PC-9 (cell line): ENCODE results near the gene GRAMD2A. TPM values are rescaled to one million over a fixed set of nuclear protein-coding genes. Genes with fewer than 3 reads are reported as not detected.

ENCODE experiments used
- BruUV-seq: library from RNA; stranded (reverse); fragments of 400-500 nt; replicated peaks from 2 replicates; lab custom pipeline; 2021; lab: Mats Ljungman, UMichigan
- CTCF ChIA-PET: fragments of 300-600 bp; sonication (Branson Sonifier 250); formaldehyde crosslinking; loops from one replicate; lab custom pipeline; 2022; ENCODE audit warnings: antibody characterized with exemption; lab: Charles Lee
- POLR2A ChIA-PET: fragments of 300-600 bp; sonication (Branson Sonifier 250); formaldehyde crosslinking; loops from one replicate; lab custom pipeline; 2022; ENCODE audit warnings: antibody characterized with exemption; ENCODE audit not compliant: unreplicated experiment; lab: Charles Lee
- DNase-seq, 2 experiments: peaks; one replicate each; pipeline versions ENCODE4 v3.0.0 to v3.0.0-alpha.2; 2015 to 2022; ENCODE audit warnings: mixed read lengths in 1 of 2
- H2AFZ ChIP-seq: fragments of 200-600 bp; sonication (generic); 2 replicates; pipeline ENCODE4 v1.8.1; 2017; ENCODE audit warnings: antibody characterized with exemption
- H3F3A ChIP-seq: fragments of 200-600 bp; sonication (generic); 2 replicates; pipeline ENCODE4 v1.8.1; 2017; ENCODE audit warnings: antibody characterized with exemption, mild to moderate bottlenecking, low read depth; ENCODE audit not compliant: insufficient read depth
- H3K27ac ChIP-seq: fragments of 200-600 bp; sonication (generic); 2 replicates; pipeline ENCODE4 v1.6.1; 2016; ENCODE audit warnings: mixed run types
- H3K27me3 ChIP-seq: fragments of 200-600 bp; sonication (generic); 2 replicates; pipeline ENCODE4 v1.6.1; 2016; ENCODE audit warnings: low read depth, mixed run types; ENCODE audit not compliant: insufficient read depth
- H3K36me3 ChIP-seq: fragments of 200-600 bp; sonication (generic); 2 replicates; pipeline ENCODE4 v1.6.1; 2016; ENCODE audit warnings: low read depth, mixed run types
- H3K4me1 ChIP-seq: fragments of 200-600 bp; sonication (generic); replicated peaks from 2 replicates; pipeline ENCODE4 v1.6.1; 2016; ENCODE audit warnings: mixed run types; ENCODE audit not compliant: insufficient read depth
- H3K4me2 ChIP-seq: fragments of 200-600 bp; sonication (generic); 2 replicates; pipeline ENCODE4 v1.6.1; 2017; ENCODE audit warnings: mixed run types
- H3K4me3 ChIP-seq: fragments of 200-600 bp; sonication (generic); 2 replicates; pipeline ENCODE4 v1.6.1; 2016; ENCODE audit warnings: mixed run types
- H3K79me2 ChIP-seq: fragments of 200-600 bp; sonication (generic); 2 replicates; pipeline ENCODE4 v1.6.1; 2017; ENCODE audit warnings: low read depth, mixed run types
- H3K9me2 ChIP-seq: fragments of 200-600 bp; sonication (generic); 2 replicates; pipeline ENCODE4 v1.8.1; 2017; ENCODE audit warnings: mild to moderate bottlenecking; ENCODE audit not compliant: insufficient read depth
- H3K9me3 ChIP-seq: fragments of 200-600 bp; sonication (generic); 2 replicates; pipeline ENCODE4 v1.8.1; 2016; ENCODE audit warnings: low read depth; ENCODE audit not compliant: insufficient read depth
- H4K20me1 ChIP-seq: fragments of 200-600 bp; sonication (generic); 2 replicates; pipeline ENCODE4 v1.8.1; 2017; ENCODE audit not compliant: insufficient read depth
- EZH2 ChIP-seq: fragments of 200-600 bp; sonication (generic); IDR thresholded peaks from 2 replicates; pipeline ENCODE4 v1.8.0; 2017; ENCODE audit warnings: antibody characterized with exemption, low read depth
- intact Hi-C: fragments of 100-400 bp; cut with micrococcal nuclease; formaldehyde crosslinking; loops from one replicate; pipeline ENCODE4 v1.10.0; 2022; ENCODE audit not compliant: unreplicated experiment
- total RNA-seq: library from RNA; stranded (reverse); gene quantifications from 2 replicates; pipeline ENCODE4 v1.2.3, GENCODE V29; 2021
- TF ChIP-seq, protein P1 (sequence below): fragments of 200-600 bp; sonication (generic); conservative IDR thresholded peaks from 2 replicates; pipeline ENCODE4 v1.6.1; 2017; ENCODE audit warnings: mixed run types, antibody characterized with exemption, mild to moderate bottlenecking, moderate library complexity

Gene GRAMD2A
- total RNA-seq, 1 experiment from 2014 or later: 60.2 TPM

DNA sequence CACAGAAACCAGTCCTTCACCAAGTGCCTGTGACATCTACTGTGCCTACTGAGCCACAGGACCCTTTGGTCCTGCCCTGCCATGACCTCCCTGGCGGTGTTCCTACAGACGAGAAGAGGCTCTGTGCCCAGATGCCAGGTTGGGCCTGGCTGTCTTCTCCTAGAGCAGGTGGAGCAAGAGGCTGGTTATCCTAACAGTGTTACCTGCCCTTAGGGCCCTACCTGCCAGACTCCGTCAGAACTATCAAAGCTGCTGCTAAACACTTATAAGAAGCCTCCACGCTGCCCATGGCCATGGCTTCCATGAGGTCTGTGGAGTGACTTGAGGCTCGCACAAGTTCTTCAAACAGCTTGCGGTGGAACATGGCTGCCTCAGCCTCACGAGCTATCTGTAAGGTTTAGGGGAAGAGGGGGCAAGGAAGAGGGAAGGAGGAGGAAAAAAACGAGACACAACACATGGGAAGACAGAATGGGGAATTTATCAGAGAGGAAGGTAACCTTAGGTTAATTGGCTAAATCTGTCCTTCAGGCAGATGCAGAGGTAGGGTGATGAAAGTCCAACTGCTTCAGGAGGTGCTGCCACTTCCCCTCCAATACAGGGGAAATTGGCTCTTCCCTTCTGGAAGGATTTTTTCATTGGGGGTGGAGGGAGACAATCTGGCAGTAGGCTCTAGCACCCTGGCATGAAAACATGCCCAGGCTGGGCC, 5.4 kb upstream of the GRAMD2A start:
- no TSS peak for BruUV-seq
- Histone ChIP-seq H3K27me3 (no peaks in the 10 kb centered on the region), H3K9me2 (no peaks in the 10 kb centered on the region), H3K4me3 (no peak overlapping the region), H3K27ac (0 out of 2 replicates have a peak overlapping the region, but pooled peaks have one; percentile 19), H4K20me1 (peaks cover 58% of the 10 kb centered on the region), H3K9me3 (no peaks in the 10 kb centered on the region), H3K36me3 (peaks cover 84% of the 10 kb centered on the region), H3K4me1 (no peaks in the 10 kb centered on the region), H2AFZ (no peak overlapping the region), H3K79me2 (peaks cover 23% of the 10 kb centered on the region; the same call in 1 of the 2 replicates), H3K4me2 (no peak overlapping the region), H3F3A (peaks cover 99% of the 10 kb centered on the region)
- DNase-seq: no peak
- TF ChIP-seq EZH2: no peak
- TF ChIP-seq, protein P1, sequence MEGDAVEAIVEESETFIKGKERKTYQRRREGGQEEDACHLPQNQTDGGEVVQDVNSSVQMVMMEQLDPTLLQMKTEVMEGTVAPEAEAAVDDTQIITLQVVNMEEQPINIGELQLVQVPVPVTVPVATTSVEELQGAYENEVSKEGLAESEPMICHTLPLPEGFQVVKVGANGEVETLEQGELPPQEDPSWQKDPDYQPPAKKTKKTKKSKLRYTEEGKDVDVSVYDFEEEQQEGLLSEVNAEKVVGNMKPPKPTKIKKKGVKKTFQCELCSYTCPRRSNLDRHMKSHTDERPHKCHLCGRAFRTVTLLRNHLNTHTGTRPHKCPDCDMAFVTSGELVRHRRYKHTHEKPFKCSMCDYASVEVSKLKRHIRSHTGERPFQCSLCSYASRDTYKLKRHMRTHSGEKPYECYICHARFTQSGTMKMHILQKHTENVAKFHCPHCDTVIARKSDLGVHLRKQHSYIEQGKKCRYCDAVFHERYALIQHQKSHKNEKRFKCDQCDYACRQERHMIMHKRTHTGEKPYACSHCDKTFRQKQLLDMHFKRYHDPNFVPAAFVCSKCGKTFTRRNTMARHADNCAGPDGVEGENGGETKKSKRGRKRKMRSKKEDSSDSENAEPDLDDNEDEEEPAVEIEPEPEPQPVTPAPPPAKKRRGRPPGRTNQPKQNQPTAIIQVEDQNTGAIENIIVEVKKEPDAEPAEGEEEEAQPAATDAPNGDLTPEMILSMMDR: no peak
- ChIA-PET CTCF (no interaction called here), POLR2A (interaction anchor here (0.7 kb wide), 1 partner anchor 21 kb away, joined by 5 read pairs; no protein-coding TSS in a partner anchor)
- intact Hi-C loops: no loop called here

DNA sequence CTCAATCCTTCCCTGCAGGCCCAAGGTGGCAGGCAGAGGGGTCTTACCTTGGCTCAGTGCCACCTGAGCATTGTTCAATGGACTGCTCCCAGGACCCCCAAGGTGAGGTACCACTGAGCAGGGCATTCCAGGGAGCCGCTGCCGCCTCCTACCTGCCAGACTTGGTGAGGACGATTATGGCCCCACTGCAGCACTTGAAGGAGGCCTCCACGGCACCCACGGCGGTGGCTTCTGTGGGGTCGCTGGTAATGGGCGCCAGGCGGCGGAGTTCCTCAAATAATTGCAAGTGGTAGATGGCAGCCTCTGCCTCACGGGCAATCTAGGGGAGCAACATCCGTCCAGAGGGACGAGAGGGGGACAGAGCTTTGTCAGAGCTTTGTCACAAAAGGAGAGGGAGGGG, 4.7 kb upstream of the GRAMD2A start:
- POLR2A ChIA-PET: interaction anchor here (0.7 kb wide), 1 partner anchor 21 kb away, joined by 5 read pairs; no protein-coding TSS in a partner anchor
- Histone ChIP-seq H3K27ac (peak overlapping the region; percentile 19; the same call in 1 of the 2 replicates), H3K4me3 (no peak overlapping the region), H3F3A (peaks cover 94% of the 10 kb centered on the region), H2AFZ (no peak overlapping the region), H3K9me2 (no peaks in the 10 kb centered on the region), H3K36me3 (peaks cover 77% of the 10 kb centered on the region), H3K4me2 (no peak overlapping the region), H4K20me1 (peaks cover 54% of the 10 kb centered on the region), H3K79me2 (peaks cover 17% of the 10 kb centered on the region; the same call in 1 of the 2 replicates), H3K9me3 (no peaks in the 10 kb centered on the region), H3K27me3 (no peaks in the 10 kb centered on the region), H3K4me1 (no peaks in the 10 kb centered on the region)
- TF ChIP-seq, protein P1: no peak
- no peak for TF ChIP-seq EZH2
- DNase-seq: no peak
- BruUV-seq: no TSS peak
- CTCF ChIA-PET: no interaction called here
- intact Hi-C loops: no loop called here

DNA sequence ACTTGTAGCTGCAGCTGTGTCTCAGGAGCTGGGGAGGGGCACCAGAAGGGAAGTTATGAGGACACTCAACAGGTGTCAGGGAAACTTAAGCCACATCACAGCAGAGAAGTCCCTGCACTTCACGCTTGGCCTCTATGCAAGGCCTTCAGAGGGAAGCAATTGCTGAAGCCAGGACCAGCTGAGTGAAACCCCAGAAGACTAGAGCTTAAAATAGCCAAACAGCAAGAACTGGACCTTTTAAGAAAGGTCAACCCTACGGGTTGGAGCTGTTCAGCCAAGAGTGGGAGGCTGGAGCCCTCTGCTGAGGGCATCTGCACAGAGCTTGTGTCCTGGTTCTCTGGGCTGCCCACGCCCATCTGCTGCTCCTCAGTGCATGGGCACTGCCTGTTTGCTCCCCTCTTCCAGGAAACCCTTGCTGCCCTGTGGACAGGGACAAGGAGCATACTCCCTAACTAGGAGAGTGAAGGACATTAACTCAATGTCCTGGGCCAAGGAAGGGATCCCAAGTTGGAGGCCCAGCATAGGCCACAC, 3.9 kb upstream of the GRAMD2A start:
- Histone ChIP-seq H3K27me3 (no peaks in the 10 kb centered on the region), H3F3A (peaks cover 92% of the 10 kb centered on the region), H3K4me3 (no peak overlapping the region), H3K4me1 (no peaks in the 10 kb centered on the region), H4K20me1 (peaks cover 50% of the 10 kb centered on the region), H3K9me2 (no peaks in the 10 kb centered on the region), H3K79me2 (0 out of 2 replicates have a peak, but pooled peaks cover 13% of the 10 kb centered on the region), H2AFZ (no peak overlapping the region), H3K27ac (peak overlapping the region; percentile 32; the same call in 1 of the 2 replicates), H3K4me2 (no peak overlapping the region), H3K36me3 (peaks cover 69% of the 10 kb centered on the region), H3K9me3 (no peaks in the 10 kb centered on the region)
- ChIA-PET CTCF (no interaction called here), POLR2A (interaction anchor here (0.7 kb wide), 1 partner anchor 33 kb away, joined by 3 read pairs; no protein-coding TSS in a partner anchor)
- no peak for TF ChIP-seq EZH2
- TF ChIP-seq, protein P1: no peak
- no peak for DNase-seq
- intact Hi-C loops: no loop called here
- no TSS peak for BruUV-seq
